Gastroesophageal sphincter (tissue), 4 donors: ENCODE data around the gene PSME3IP1. TPM values are rescaled to one million over a fixed set of nuclear protein-coding genes. Genes with fewer than 3 reads are reported as not detected.
"Not testable (repeated sequence)": the region's sequence is repeated elsewhere in the genome, so short reads cannot be mapped to it uniquely, and the experiment has no call there.

Experiments
- ATAC-seq: fragments of 150-250 bp; one replicate; pipeline ENCODE4 v1.9.1; 2016; ENCODE audit warnings: mild to moderate bottlenecking, moderate library complexity
- H3K27ac ChIP-seq, 4 donors: fragments of 200-600 bp; sonication (generic) in 3 of 4; 1 replicate in 3 of 4; 2 replicates in 1 of 4; pipeline ENCODE4 v1.5.1; 2016 to 2019
- H3K27me3 ChIP-seq: fragments of 200-600 bp; sonication (generic); one replicate; pipeline ENCODE4 v1.5.1; 2019
- H3K36me3 ChIP-seq, 2 donors: fragments of 200-600 bp; sonication (generic); one replicate each; pipeline ENCODE4 v1.5.1; 2019; ENCODE audit warnings: control low read depth in 1 of 2
- H3K4me1 ChIP-seq, 3 donors: fragments of 200-600 bp; sonication (generic); 1 replicate in 2 of 3; 2 replicates in 1 of 3; pipeline ENCODE4 v1.5.1; 2016 to 2019; ENCODE audit warnings: control low read depth in 2 of 3
- H3K4me3 ChIP-seq, 2 donors: fragments of 200-600 bp; sonication (generic); one replicate each; pipeline ENCODE4 v1.5.1; 2019; ENCODE audit warnings: mild to moderate bottlenecking in 1 of 2, moderate library complexity in 1 of 2
- H3K9me3 ChIP-seq, 3 donors: fragments of 200-600 bp; sonication (generic); one replicate each; pipeline ENCODE4 v1.5.1; 2017 to 2019; ENCODE audit warnings: control low read depth in 2 of 3
- EP300 ChIP-seq: sonication (generic); formaldehyde crosslinking; IDR thresholded peaks from one replicate; pipeline ENCODE4 v1.6.1; 2017; ENCODE audit warnings: antibody characterized with exemption, mild to moderate bottlenecking
- POLR2A ChIP-seq, 2 donors: fragments of 450-650 bp; IDR thresholded peaks; one replicate each; pipeline ENCODE4 v1.6.1; 2017; ENCODE audit warnings: antibody characterized with exemption in 2 of 2, mild to moderate bottlenecking in 2 of 2, moderate library complexity in 1 of 2
- POLR2AphosphoS5 ChIP-seq: sonication (generic); formaldehyde crosslinking; IDR thresholded peaks from one replicate; pipeline ENCODE4 v1.6.1; 2017; ENCODE audit warnings: antibody characterized with exemption
- WGBS, 2 donors: methylation state at CpG; one replicate each; pipeline ENCODE4 v1.1.5; 2018; ENCODE audit warnings: low coverage in 1 of 2; 5-methylcytosine and 5-hydroxymethylcytosine counted together
- total RNA-seq, 4 donors: library from RNA; depleted of rRNA; stranded (reverse); fragments of >200 nt; gene quantifications; one replicate each; pipeline ENCODE4 v1.1.0, GENCODE V29; 2016
- TF ChIP-seq, protein P1 (sequence below), 4 experiments: fragments of 200-600 bp in 2 of 4; fragments of 450-650 bp in 2 of 4; sonication (generic) in 1 of 4; IDR thresholded peaks; one replicate each; pipeline ENCODE4 v1.5.1; 2017 to 2019; ENCODE audit warnings: antibody characterized with exemption in 4 of 4, mild to moderate bottlenecking in 2 of 4, moderate library complexity in 2 of 4

PSME3IP1 gene
- total RNA-seq, 4 donors from 2014 or later = 54.9 to 80.7 (median 68.1) TPM

DNA sequence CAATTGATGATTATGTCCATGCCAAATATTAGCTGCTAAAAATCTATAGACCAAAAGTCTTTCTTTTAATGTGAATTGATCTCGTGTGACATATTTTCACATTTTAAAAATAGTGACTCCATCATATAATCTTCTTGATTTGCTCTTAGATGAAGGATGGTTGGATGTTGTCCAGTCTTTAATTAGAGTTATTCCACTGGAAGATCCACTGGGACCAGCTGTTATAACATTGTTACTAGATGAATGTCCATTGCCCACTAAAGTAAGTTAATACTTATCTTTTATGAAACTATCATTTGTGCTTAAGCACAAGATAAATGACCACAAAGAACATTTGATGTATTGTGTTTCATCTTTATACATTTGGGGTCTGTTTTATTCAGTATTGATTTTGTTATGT, 23.1 kb upstream of the PSME3IP1 start:
- 82 to 89% methylated on average over 1 of the region's 1 CpG for whole genome bisulfite sequencing, 2 donors
- no peak overlapping the region for H3K4me3 ChIP-seq
- TF ChIP-seq, protein P1, sequence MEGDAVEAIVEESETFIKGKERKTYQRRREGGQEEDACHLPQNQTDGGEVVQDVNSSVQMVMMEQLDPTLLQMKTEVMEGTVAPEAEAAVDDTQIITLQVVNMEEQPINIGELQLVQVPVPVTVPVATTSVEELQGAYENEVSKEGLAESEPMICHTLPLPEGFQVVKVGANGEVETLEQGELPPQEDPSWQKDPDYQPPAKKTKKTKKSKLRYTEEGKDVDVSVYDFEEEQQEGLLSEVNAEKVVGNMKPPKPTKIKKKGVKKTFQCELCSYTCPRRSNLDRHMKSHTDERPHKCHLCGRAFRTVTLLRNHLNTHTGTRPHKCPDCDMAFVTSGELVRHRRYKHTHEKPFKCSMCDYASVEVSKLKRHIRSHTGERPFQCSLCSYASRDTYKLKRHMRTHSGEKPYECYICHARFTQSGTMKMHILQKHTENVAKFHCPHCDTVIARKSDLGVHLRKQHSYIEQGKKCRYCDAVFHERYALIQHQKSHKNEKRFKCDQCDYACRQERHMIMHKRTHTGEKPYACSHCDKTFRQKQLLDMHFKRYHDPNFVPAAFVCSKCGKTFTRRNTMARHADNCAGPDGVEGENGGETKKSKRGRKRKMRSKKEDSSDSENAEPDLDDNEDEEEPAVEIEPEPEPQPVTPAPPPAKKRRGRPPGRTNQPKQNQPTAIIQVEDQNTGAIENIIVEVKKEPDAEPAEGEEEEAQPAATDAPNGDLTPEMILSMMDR (IDR thresholded peaks at IDR 0.05) = no peak
- no peaks in the 10 kb centered on the region for H3K27me3 ChIP-seq
- H3K4me1 ChIP-seq = no peaks in the 10 kb centered on the region
- H3K9me3 ChIP-seq = no peaks in the 10 kb centered on the region
- peaks cover 0 to 94% of the 10 kb centered on the region in 2 donors for H3K36me3 ChIP-seq
- H3K27ac ChIP-seq = no peak overlapping the region
- ATAC-seq = no peak

DNA sequence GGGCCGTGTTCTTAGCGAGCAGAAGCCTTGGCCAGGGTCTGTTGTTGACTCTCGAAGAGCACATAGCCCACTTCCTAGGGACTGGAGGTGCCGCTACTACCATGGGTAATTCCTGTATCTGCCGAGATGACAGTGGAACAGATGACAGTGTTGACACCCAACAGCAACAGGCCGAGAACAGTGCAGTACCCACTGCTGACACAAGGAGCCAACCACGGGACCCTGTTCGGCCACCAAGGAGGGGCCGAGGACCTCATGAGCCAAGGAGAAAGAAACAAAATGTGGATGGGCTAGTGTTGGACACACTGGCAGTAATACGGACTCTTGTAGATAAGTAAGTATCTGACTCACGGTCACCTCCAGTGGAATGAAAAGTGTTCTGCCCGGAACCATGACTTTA, 18.8 kb upstream of the PSME3IP1 start:
- Histone ChIP-seq H3K27ac (no peak overlapping the region), H3K4me3 (no peak overlapping the region), H3K4me1 (no peaks in the 10 kb centered on the region), H3K9me3 (no peaks in the 10 kb centered on the region), H3K27me3 (no peaks in the 10 kb centered on the region), H3K36me3 (peaks cover 0 to 53% of the 10 kb centered on the region in 2 donors)
- TF ChIP-seq EP300 = no peak
- TF ChIP-seq POLR2A (IDR thresholded peaks at IDR 0.05) = no peak
- TF ChIP-seq POLR2AphosphoS5 = no peak
- TF ChIP-seq, protein P1 (IDR thresholded peaks at IDR 0.05) = no peak
- no peak for ATAC-seq
- WGBS, 2 donors = 84 to 95% methylated on average over 6 to 9 of the region's 12 CpGs

DNA sequence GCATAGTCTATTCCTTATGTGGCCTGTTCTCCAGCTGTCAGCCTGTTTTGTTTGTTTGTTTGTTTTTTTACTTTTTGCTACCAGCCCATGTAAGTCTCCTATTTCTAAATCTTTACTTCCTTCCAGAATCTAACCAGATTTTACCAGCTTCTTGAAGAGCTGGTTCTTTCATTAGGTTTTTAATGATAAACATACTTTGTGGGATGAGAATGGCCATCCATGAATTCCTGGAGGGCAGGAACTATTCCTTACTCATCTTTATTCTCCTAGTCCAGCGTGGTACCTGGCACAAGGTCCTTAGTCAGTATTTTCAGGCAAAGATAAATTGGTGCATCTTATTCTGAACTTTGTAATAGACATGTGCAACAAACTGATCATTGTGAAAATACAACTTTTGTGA, 17.6 kb upstream of the PSME3IP1 start:
- Histone ChIP-seq H3K9me3 (no peaks in the 10 kb centered on the region), H3K4me3 (no peak overlapping the region), H3K27ac (no peak overlapping the region), H3K4me1 (no peaks in the 10 kb centered on the region), H3K36me3 (peaks cover 0 to 41% of the 10 kb centered on the region in 2 donors), H3K27me3 (no peaks in the 10 kb centered on the region)
- no peak for TF ChIP-seq EP300
- TF ChIP-seq, protein P1 (IDR thresholded peaks at IDR 0.05) = no peak
- TF ChIP-seq POLR2AphosphoS5 = no peak
- no peak for TF ChIP-seq POLR2A (IDR thresholded peaks at IDR 0.05)
- ATAC-seq = no peak
- WGBS, 2 donors = 55 to 73% methylated on average over 1 of the region's 1 CpG

DNA sequence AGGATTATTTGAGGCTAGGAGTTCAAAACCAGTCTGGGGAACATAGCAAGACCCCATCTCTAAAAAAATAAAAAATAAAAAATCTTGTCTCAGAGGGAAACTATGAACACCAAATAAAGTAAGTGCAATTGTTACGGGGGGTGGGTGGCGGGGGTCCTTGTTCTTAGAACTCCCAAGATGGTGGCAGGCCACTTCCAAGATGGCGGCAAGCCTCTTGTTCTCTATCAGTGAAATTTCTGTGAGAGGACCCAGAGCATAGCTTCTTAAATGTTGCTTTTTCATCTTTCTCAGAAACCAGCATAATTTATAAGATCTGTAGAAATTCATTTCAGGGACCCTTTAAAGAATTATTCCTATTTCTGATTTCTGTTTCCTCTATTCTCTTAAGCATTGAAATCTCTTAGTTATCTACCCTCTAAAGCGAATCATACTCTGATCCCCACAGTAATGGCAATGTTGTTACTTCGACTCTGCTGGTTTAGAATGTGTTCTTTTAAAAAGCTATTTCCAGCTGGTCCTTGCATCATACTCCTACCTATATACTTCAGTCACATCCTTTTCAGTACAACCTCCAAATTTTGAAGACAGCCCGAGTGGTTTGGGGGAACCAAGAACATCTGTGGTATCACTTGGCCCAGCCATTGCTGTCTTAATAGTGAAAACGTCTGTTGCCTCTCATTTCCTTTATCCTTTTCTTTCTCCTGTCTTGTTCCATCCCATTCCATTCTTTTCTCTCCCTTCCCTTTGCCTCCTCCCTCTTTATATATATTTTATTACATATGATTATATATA, 16.5 kb upstream of the PSME3IP1 start:
- H3K4me3 ChIP-seq = no peak overlapping the region
- TF ChIP-seq, protein P1 (IDR thresholded peaks at IDR 0.05) = no peak
- TF ChIP-seq POLR2A (IDR thresholded peaks at IDR 0.05) (no peak), POLR2AphosphoS5 (no peak), EP300 (no peak)
- no peak overlapping the region for H3K27ac ChIP-seq
- 73 to 97% methylated on average over 6 to 7 of the region's 7 CpGs for WGBS, 2 donors
- H3K27me3 ChIP-seq = no peaks in the 10 kb centered on the region
- peaks cover 0 to 7% (median 0%) of the 10 kb centered on the region in 3 donors for H3K4me1 ChIP-seq
- H3K36me3 ChIP-seq = peaks cover 0 to 31% of the 10 kb centered on the region in 2 donors
- no peak for ATAC-seq
- no peaks in the 10 kb centered on the region for H3K9me3 ChIP-seq

DNA sequence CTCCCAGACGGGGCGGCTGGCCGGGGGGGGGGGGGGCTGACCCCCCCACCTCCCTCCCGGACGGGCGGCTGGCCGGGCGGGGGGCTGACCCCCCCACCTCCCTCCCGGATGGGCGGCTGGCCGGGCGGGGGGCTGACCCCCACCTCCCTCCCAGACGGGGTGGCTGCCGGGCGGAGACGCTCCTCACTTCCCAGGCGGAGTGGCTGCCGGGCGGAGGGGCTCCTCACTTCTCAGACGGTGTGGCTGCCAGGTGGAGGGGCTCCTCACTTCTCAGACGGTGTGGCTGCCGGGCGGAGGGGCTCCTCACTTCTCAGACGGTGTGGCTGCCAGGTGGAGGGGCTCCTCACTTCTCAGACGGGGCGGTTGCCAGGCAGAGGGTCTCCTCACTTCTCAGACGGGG, 15.1 kb upstream of the PSME3IP1 start:
- no CpG with 5 or more reads among the region's 27 CpGs for WGBS, 2 donors
- H3K9me3 ChIP-seq, H3K27me3 ChIP-seq, ATAC-seq, H3K27ac ChIP-seq, H3K4me3 ChIP-seq: not testable (repeated sequence)
- Histone ChIP-seq H3K4me1 (peaks cover 0 to 21% (median 3%) of the 10 kb centered on the region in 3 donors), H3K36me3 (peaks cover 0 to 17% of the 10 kb centered on the region in 2 donors)

DNA sequence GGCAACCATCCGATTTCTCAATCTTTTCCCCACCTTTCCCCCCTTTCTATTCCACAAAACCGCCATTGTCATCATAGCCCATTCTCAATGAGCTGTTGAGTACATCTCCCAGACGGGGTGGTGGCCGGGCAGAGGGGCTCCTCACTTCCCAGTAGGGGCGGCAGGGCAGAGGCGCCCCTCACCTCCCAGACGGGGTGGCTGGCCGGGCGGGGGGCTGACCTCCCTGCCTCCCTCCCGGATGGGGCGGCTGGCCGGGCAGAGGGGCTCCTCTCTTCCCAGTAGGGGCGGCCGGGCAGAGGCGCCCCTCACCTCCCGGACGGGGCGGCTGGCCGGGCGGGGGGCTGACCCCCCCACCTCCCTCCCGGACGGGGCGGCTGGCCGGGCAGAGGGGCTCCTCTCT, 14.5 kb upstream of the PSME3IP1 start:
- not testable (repeated sequence) for H3K27ac ChIP-seq, H3K27me3 ChIP-seq, H3K9me3 ChIP-seq, H3K4me3 ChIP-seq, ATAC-seq
- WGBS, 2 donors = no CpG with 5 or more reads among the region's 24 CpGs
- Histone ChIP-seq H3K36me3 (peaks cover 0 to 11% of the 10 kb centered on the region in 2 donors), H3K4me1 (peaks cover 0 to 24% (median 4%) of the 10 kb centered on the region in 3 donors)
